WTC11 (cell line): ENCODE data around the gene TRPV2.

Experiments used
- ATF1 ChIP-seq: sonication (generic); formaldehyde crosslinking; IDR thresholded peaks from 2 replicates; pipeline ENCODE4 v1.8.1; 2023; ENCODE audit warnings: mild to moderate bottlenecking, moderate library complexity, missing genetic modification reagents
- CTCF ChIP-seq: fragments of 200-600 bp; IDR thresholded peaks from 2 replicates; pipeline ENCODE4 v1.8.0; 2022; ENCODE audit warnings: antibody characterized with exemption
- ELF4 ChIP-seq: sonication (generic); formaldehyde crosslinking; IDR thresholded peaks from 2 replicates; pipeline ENCODE4 v1.8.1; 2022; ENCODE audit warnings: low read depth, mild to moderate bottlenecking, moderate library complexity, missing genetic modification reagents
- JUN ChIP-seq: sonication (generic); formaldehyde crosslinking; IDR thresholded peaks from 2 replicates; pipeline ENCODE4 v1.8.0; 2023; ENCODE audit warnings: mild to moderate bottlenecking, missing genetic modification reagents
- KAT7 ChIP-seq: sonication (generic); formaldehyde crosslinking; IDR thresholded peaks from 2 replicates; pipeline ENCODE4 v1.8.1; 2023; ENCODE audit warnings: missing genetic modification reagents, mild to moderate bottlenecking, borderline replicate concordance
- MXD4 ChIP-seq: fragments of 250-450 bp; sonication (Bioruptor Pico); IDR thresholded peaks from 2 replicates; pipeline ENCODE4 v1.8.0; 2021; ENCODE audit warnings: mild to moderate bottlenecking, moderate library complexity, borderline replicate concordance
- MYBL2 ChIP-seq: sonication (generic); formaldehyde crosslinking; IDR thresholded peaks from 2 replicates; pipeline ENCODE4 v1.8.1; 2023; ENCODE audit warnings: mild to moderate bottlenecking, moderate library complexity, missing genetic modification reagents
- TEAD4 ChIP-seq: sonication (generic); formaldehyde crosslinking; IDR thresholded peaks from 2 replicates; pipeline ENCODE4 v1.8.0; 2022; ENCODE audit warnings: mild to moderate bottlenecking, missing genetic modification reagents
- ZNF121 ChIP-seq: sonication (generic); formaldehyde crosslinking; IDR thresholded peaks from 2 replicates; pipeline ENCODE4 v1.8.0; 2023; ENCODE audit warnings: missing genetic modification reagents
- ZNF423 ChIP-seq: fragments of 250-450 bp; sonication (Bioruptor Pico); IDR thresholded peaks from 2 replicates; pipeline ENCODE4 v2.1.2; 2022; ENCODE audit warnings: mild to moderate bottlenecking, moderate library complexity
- TF ChIP-seq, protein P1 (sequence below): sonication (generic); formaldehyde crosslinking; IDR thresholded peaks from 2 replicates; pipeline ENCODE4 v1.8.1; 2023; ENCODE audit warnings: mild to moderate bottlenecking, moderate library complexity, missing genetic modification reagents
- TF ChIP-seq, protein P2 (sequence below): fragments of 250-450 bp; sonication (Bioruptor Pico); IDR thresholded peaks from 2 replicates; pipeline ENCODE4 v2.1.2; 2022; ENCODE audit warnings: mild to moderate bottlenecking, moderate library complexity

DNA sequence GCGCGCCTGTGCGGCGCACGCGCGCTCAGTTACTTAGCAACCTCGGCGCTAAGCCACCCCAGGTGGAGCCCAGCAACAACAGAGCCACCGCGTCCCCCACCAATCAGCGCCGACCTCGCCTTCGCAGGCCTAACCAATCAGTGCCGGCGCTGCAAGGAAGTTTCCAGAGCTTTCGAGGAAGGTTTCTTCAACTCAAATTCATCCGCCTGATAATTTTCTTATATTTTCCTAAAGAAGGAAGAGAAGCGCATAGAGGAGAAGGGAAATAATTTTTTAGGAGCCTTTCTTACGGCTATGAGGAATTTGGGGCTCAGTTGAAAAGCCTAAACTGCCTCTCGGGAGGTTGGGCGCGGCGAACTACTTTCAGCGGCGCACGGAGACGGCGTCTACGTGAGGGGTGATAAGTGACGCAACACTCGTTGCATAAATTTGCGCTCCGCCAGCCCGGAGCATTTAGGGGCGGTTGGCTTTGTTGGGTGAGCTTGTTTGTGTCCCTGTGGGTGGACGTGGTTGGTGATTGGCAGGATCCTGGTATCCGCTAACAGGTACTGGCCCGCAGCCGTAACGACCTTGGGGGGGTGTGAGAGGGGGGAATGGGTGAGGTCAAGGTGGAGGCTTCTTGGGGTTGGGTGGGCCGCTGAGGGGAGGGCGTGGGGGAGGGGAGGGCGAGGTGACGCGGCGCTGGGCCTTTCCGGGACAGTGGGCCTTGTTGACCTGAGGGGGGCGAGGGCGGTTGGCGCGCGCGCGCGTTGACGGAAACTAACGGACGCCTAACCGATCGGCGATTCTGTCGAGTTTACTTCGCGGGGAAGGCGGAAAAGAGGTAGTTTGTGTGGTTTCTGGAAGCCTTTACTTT, 34.5 kb upstream of the TRPV2 start, which contains the start of gene UBB:
- no peak for TF ChIP-seq ZNF423 (CRISPR knock-in tag)
- TF ChIP-seq CTCF = no peak
- no peak for TF ChIP-seq TEAD4 (CRISPR knock-in tag)
- no peak for TF ChIP-seq JUN (CRISPR knock-in tag)
- TF ChIP-seq, protein P1, sequence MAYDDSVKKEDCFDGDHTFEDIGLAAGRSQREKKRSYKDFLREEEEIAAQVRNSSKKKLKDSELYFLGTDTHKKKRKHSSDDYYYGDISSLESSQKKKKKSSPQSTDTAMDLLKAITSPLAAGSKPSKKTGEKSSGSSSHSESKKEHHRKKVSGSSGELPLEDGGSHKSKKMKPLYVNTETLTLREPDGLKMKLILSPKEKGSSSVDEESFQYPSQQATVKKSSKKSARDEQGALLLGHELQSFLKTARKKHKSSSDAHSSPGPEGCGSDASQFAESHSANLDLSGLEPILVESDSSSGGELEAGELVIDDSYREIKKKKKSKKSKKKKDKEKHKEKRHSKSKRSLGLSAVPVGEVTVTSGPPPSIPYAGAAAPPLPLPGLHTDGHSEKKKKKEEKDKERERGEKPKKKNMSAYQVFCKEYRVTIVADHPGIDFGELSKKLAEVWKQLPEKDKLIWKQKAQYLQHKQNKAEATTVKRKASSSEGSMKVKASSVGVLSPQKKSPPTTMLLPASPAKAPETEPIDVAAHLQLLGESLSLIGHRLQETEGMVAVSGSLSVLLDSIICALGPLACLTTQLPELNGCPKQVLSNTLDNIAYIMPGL (CRISPR knock-in tag) = no peak; the same call in 1 of the 2 replicates
- TF ChIP-seq KAT7 = no peak
- peak; percentile 62; the same call in 1 of the 2 replicates for TF ChIP-seq MYBL2 (CRISPR knock-in tag)
- no peak for TF ChIP-seq MXD4 (CRISPR knock-in tag)
- TF ChIP-seq ELF4 = no peak
- no peak for TF ChIP-seq ATF1 (CRISPR knock-in tag)
- no peak for TF ChIP-seq ZNF121 (CRISPR knock-in tag)
- TF ChIP-seq, protein P2, sequence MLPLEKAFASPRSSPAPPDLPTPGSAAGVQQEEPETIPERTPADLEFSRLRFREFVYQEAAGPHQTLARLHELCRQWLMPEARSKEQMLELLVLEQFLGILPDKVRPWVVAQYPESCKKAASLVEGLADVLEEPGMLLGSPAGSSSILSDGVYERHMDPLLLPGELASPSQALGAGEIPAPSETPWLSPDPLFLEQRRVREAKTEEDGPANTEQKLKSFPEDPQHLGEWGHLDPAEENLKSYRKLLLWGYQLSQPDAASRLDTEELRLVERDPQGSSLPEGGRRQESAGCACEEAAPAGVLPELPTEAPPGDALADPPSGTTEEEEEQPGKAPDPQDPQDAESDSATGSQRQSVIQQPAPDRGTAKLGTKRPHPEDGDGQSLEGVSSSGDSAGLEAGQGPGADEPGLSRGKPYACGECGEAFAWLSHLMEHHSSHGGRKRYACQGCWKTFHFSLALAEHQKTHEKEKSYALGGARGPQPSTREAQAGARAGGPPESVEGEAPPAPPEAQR = no peak
